ENCODE data around the gene ARHGAP40.

- no peak for TF ChIP-seq EZH2 (IDR thresholded peaks at IDR 0.05; ENCODE audit: insufficient read depth, poor library complexity, severe bottlenecking)
- TF ChIP-seq EZH2phosphoT487 (IDR thresholded peaks at IDR 0.05; ENCODE audit: insufficient read depth, low read depth), result no peak
These were observed 98.5 kb downstream of the ARHGAP40 start for GRCh38 chr20:38700141-38700540.

Data from GM23248 (cell line).